Left forelimb (tissue), 1 donor: Measurements from ENCODE around the gene SMARCA4.

Source experiments
- DNase-seq: peaks from one replicate; pipeline ENCODE4 v3.0.0-alpha.2; 2018; ENCODE audit warnings: low spot score

SMARCA4 gene

GRCh38 chr19:11010041-11010440 is 49.2 kb downstream of the SMARCA4 start:
- no peak for DNase-seq

GRCh38 chr19:11012507-11012906 is 51.7 kb downstream of the SMARCA4 start:
- DNase-seq = no peak

- DNase-seq = no peak
Observed at GRCh38 chr19:11013771-11014170, 52.9 kb downstream of the SMARCA4 start.

- no peak for DNase-seq
Observed at GRCh38 chr19:11014403-11014911, 53.6 kb downstream of the SMARCA4 start.

DNA sequence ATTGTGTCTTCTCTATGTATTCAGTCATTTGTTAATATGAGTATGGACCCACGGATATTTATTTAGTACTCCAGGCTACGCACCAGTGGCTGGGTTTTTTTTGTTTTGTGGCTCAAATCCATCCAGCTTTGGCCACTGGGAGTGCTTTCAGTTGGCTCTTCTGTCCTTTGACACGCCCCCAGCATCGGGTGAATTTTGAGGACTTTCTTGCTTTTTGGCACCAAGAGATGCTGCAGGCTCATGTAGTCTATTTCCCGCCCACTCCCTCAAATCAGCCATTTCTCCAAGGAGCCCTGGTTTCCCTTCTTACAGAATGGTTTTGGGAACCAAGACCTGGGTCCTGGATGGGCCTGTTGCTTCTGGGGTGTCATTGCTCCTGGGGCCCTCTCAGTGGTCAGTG is 55.8 kb downstream of the SMARCA4 start:
- no peak for DNase-seq

- DNase-seq = no peak
Observed at GRCh38 chr19:11017275-11018035, 56.6 kb downstream of the SMARCA4 start.

DNA sequence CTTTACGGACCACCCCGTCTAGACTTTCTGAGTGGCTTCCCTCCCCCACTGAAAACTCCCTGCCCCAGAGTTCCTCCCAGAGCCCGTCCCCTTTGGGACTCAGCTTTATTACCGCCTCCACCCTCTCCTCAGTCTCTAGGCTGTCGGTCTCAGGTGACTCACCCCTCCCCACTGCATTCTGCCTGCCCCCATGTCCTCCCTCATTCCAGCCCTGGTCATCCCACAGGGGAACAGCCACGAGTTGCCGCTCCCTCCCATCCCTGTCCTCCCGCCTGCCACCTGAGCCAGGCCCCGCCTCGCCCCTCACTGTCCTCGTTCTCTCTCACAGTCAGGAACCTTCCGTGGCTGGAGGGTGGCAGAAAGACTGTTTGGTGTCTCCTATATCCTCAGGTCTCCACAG is 57.3 kb downstream of the SMARCA4 start:
- no peak for DNase-seq

GRCh38 chr19:11018763-11019162 is 57.9 kb downstream of the SMARCA4 start:
- DNase-seq = no peak

- DNase-seq = no peak
Observed at GRCh38 chr19:11019262-11019661, 58.4 kb downstream of the SMARCA4 start.

GRCh38 chr19:11019824-11020223 is 59.0 kb downstream of the SMARCA4 start:
- no peak for DNase-seq

DNA sequence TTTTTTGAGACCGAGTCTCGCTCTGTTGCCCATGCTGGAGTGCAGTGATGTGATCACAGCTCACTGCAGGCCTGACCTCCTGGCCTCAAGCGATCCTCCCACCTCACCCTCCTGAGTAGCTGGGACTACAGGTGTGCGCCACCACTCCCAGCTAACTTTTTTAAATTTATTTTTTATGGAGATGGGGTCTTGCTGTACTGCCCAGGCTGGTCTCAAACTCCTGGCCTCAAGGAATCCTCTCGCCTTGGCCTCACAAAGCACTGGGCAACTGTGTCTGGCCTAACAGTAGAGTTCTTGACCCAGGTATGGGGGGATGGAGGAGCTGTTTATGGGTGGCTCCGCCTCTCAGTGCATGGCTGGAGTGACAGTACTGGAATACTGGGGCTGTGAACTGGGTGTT is 59.6 kb downstream of the SMARCA4 start:
- no peak for DNase-seq

GRCh38 chr19:11020982-11021759 is 60.3 kb downstream of the SMARCA4 start:
- no peak for DNase-seq

GRCh38 chr19:11021760-11022144 is 60.9 kb downstream of the SMARCA4 start:
- DNase-seq = no peak

- DNase-seq = no peak
Observed at GRCh38 chr19:11023016-11023415, 62.2 kb downstream of the SMARCA4 start.

- no peak for DNase-seq
Observed at GRCh38 chr19:11023710-11024109, 62.9 kb downstream of the SMARCA4 start.

- no peak for DNase-seq
Observed at GRCh38 chr19:11024259-11024658, 63.4 kb downstream of the SMARCA4 start.

- DNase-seq = no peak
Observed at GRCh38 chr19:11025006-11025405, 64.2 kb downstream of the SMARCA4 start.

GRCh38 chr19:11025445-11025844 is 64.6 kb downstream of the SMARCA4 start:
- no peak for DNase-seq

DNA sequence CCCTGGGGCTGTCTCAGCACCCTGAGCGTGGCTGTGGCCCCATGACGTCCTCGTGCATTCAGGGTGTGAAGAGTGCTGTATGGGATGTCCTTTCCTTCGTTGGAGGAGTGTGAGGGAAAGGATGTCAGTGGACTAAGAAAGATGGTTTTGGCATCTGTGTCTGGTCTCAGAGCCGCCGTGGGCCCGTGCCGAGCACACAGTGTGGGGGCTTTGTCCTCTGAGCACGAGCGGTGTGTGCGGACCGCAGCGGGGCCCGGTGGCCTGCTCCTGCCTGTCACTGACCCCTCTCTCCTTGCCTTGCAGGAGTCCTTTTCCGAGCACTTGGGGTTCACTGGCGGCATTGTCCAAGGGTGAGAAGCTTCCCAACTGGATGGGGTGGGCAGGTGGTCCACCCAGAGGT is 65.2 kb downstream of the SMARCA4 start:
- DNase-seq = no peak

GRCh38 chr19:11027381-11027780 is 66.6 kb downstream of the SMARCA4 start:
- DNase-seq = no peak

GRCh38 chr19:11028146-11028545 is 67.3 kb downstream of the SMARCA4 start:
- DNase-seq = no peak

GRCh38 chr19:11031421-11032070 is 70.7 kb downstream of the SMARCA4 start:
- no peak for DNase-seq

GRCh38 chr19:11033251-11033650 is 72.4 kb downstream of the SMARCA4 start:
- no peak for DNase-seq
